HG02885 (cell line): ENCODE data around the gene ADAMTS15.

Source experiments
- ATAC-seq: cut with Tn5 transposase; IDR thresholded peaks from one replicate; pipeline ENCODE4 v1.9.1; 2021; ENCODE audit warnings: mild to moderate bottlenecking; ENCODE audit not compliant: unreplicated experiment, poor library complexity

ADAMTS15 gene

GRCh38 chr11:130508913-130509312, 60.5 kb downstream of the ADAMTS15 start:
- ATAC-seq, result no peak

GRCh38 chr11:130509942-130510341, 61.5 kb downstream of the ADAMTS15 start:
- no peak for ATAC-seq

- no peak for ATAC-seq
Observed at GRCh38 chr11:130510407-130511006, 62.1 kb downstream of the ADAMTS15 start.

DNA sequence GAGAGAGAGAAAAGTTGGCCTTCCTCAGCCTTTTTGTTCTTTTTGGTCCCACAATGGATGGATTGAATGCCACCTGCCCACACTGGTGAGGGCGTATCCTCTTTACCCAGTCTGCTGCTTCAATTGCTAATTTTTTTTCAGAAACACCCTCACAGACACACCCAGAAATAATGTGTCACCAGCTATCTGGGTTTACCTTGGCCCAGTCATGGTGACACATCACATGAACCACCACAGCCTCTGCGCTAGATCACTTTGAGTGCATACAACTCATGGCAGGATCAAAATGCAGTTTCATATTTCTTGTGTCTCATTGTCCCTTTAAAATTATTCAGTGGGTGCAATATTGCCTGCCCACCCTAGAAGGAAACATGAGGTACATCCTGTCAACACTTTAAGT, 63.3 kb downstream of the ADAMTS15 start:
- no peak for ATAC-seq

DNA sequence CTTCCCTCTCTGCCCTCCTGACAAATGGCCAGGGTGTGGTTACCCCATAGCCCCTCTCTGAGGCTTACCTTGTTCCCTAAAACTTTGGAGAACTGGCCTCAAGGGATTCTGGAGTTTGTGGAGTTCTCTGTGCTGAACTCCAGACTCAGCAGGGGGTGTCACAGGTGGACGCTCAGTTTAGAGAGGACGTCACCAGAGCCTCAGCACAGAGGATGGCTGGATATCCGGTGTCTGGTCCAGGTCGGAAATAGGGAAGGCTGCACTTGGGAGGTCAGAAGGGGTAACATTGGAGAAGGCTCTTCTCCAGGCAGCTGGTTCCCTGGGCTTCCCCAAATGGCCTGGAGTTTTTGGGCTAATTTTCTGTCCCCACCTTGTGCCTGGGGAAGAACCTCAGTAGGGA, 64.2 kb downstream of the ADAMTS15 start:
- ATAC-seq, result no peak

DNA sequence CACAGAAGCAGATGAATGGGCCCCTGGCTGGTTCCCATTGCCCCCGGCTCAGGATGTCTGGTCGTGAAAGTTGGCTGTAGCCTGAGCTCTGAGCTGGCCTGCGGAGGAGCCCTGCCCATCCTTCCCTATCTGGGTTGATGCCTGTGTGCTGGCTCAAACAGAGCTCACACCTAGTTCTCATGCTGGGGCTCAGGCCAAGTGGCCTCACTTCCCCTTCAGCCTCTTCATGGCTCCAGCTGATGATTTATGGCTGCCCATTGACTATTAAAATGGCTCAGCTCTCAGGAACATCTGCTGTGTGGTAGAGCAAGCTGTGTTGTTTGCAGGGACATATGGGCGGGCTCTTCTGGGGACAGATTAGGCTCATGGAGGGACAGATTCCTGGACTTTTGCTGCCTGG, 64.7 kb downstream of the ADAMTS15 start:
- ATAC-seq, result no peak

- ATAC-seq, result no peak
Observed at GRCh38 chr11:130514316-130514715, 65.9 kb downstream of the ADAMTS15 start.

DNA sequence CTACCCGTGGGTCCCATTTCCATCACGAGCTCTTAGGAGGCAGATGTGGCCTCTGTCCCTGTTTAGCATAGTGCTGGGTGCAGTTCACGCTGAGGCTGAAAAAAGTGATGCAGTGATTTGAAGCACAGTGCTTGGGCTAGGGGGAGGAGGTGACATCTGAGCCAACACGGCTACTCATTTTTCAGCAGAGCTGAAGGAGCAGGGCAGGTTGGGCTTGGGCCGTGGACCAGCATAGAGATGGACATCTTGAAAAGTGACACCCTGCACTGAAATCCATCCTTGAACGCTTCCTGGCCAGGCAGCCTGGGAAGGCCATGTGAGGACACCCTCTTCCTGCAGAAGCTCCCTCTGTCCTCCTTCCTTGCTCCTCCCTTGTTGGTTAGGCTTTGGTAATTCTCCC, 66.4 kb downstream of the ADAMTS15 start:
- no peak for ATAC-seq

- ATAC-seq, result no peak
Observed at GRCh38 chr11:130515829-130516553, 67.5 kb downstream of the ADAMTS15 start.

DNA sequence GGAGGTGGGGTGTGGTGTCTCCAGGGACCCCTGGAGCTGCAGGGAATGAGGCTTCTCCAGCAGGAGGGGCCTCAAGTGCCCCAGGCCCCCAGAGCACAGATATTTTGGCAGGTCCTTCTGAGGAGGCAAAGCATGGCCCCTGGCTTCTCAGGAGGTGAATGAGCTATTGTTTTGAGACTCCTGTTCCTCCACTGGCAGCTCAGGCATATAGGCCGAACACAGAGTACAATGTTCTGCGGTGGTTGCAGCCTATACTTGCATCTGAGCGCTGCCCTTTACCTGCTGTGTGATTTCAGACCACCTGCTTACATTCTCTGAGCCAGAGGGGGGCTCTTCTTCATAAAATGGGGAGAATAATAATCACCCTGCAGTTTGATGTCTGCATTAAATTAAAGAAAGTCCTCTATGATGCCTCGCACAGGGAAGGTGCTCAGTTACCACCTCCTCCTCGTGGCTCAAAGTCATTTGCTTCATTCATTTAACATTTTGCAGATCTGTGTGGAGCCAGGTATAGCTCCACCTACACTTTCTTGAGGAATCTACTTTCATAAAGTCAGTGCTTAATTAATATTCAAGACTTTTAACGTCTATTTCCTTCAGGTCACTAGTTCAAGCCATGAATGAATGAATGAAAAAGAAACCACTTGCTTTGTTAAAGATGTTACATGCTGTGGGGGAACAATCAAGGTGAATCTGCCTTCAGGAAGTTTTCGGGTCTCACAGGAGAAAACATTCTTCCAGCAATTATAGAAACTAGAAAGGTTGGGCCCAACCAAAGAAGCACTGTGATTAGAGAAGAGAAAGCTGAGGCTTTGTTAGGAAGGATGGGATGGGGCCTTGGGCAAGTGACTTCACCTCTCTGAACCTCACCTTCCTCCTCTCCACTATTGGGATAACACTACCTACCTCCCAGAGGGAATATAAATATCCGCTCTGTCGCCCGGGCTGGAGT, 68.4 kb downstream of the ADAMTS15 start:
- ATAC-seq, result no peak

DNA sequence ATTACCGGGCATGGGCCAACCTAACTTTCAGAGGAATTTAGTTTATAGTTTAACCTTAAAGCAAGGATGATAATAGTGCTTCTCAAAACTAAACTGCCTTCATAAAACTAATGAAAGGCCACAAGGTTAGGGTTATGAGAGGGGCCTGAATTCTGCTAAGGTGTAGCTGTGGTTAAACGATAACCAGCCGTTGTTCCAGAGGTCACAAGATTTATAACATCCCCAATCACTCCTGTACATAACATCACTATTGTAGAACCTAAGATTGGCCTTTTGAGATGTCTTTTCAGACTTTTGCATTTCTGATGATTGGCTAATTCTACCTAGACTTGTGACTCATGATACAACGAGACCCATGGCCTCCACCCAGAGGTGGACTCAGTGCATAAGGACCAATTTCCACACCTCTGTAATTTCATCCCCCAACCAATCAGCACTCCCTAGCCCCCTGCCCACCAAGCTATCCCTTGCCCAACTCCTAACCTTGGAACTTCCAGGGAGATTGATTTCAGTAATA, 69.8 kb downstream of the ADAMTS15 start:
- no peak for ATAC-seq

DNA sequence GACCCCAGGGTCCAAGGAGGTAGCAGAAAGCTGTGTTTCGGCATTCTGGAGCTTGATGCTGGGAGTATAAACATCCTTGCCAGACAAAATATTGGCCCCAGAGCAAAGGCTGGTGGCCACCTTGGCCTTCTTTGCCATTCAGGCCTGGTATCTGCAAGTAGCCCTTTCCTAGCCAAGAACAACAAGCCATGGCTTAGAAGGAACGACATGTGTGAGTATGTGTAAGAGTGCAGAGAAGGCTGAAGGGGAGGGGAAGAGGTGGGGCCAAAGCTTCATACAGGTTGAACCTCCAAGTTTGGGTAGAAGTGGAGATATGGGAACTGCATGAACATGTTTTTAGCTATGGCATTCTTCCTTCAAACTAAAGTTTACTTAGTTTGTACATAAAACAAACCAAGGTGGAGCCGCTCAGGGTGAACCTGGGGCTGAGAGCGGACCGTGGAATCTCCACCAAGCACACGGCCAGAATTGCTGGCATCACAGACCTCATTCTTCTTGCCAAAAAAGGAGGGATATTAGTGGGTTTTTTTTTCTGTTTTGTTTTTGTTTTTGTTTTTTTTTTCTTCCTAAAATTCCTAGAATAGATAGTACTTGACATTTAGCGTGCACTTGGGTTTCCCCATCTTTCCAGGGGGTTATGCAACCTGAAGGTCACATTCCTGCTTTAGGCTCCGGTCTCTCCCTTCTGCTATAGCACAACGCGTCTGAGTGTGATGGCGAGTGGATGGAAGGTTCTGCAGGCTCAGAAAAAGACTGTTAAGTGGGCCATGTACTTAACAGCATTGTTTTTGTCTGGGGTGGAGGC, 70.9 kb downstream of the ADAMTS15 start:
- no peak for ATAC-seq

DNA sequence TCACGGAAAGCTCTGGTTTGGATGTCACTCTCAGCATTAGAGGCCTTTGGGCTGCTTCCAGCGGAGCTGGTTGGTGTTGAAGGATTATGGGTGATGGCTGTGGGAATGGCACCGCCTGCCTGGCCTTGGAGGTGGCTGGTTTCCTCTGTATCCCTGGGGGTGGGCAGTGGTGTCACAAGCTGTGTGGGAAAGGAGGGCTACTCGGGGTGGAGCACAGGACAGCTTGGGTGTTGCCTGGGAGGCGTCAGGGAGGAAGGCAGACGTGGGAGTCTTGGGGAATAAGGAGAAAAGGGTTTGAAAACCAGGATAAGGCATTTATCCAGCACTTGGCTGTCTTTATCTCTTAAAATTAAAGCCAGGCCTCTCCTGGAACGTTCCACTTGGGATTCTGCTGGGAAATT, 71.8 kb downstream of the ADAMTS15 start:
- no peak for ATAC-seq

DNA sequence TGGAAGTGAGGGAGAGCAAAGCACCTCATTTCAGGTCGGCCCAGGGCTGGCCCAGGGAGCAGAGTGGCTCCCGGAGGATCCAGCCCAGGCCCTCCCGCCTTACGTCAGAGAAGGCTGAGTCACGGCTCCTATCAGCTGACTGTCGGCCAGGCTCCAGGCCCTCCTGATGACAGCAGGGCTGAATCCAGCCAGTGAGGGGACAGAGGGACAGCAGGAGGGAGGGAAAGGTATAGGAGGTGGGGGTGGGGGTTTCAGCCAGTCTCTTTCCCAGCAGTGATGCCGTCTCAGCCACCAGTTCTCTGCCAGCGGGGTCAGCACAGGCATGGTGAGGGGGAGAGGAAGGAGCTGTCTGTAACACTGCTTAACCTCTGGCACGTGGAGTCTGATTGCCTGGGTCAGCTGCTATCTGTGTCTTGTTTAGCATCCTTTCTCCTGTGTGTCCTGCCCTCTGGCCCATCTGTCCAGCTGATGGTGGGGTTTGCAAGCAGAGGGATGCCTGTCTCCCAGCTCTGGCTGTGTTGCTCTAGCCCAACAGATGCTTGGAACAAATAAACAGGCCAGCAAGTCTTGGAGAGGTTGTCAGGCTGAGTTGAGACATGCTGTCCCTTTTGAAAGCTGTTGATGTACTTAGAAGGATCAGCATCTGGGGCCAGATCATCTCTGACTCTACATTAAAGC, 74.0 kb downstream of the ADAMTS15 start:
- ATAC-seq, result no peak

DNA sequence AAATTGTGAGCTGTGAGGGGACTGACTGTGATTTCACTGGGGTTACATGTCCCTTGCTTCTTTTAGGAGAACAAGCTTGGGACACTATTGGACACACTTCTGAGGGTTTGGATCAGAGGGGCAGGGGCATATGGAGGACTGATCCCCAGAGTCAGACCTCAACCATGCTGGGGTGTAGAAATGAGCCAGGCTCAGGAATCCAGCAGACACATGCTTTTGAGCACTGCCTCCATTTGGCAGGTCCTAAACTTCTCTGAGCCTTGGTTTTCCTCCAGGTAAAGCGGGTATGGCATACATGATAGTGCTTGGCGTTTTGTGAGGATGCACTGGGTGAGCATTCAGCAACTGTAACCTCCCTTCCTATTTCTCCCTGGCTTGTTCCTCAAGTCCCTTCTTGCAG, 74.7 kb downstream of the ADAMTS15 start:
- ATAC-seq, result no peak

- ATAC-seq, result no peak
Observed at GRCh38 chr11:130523609-130524008, 75.2 kb downstream of the ADAMTS15 start.

DNA sequence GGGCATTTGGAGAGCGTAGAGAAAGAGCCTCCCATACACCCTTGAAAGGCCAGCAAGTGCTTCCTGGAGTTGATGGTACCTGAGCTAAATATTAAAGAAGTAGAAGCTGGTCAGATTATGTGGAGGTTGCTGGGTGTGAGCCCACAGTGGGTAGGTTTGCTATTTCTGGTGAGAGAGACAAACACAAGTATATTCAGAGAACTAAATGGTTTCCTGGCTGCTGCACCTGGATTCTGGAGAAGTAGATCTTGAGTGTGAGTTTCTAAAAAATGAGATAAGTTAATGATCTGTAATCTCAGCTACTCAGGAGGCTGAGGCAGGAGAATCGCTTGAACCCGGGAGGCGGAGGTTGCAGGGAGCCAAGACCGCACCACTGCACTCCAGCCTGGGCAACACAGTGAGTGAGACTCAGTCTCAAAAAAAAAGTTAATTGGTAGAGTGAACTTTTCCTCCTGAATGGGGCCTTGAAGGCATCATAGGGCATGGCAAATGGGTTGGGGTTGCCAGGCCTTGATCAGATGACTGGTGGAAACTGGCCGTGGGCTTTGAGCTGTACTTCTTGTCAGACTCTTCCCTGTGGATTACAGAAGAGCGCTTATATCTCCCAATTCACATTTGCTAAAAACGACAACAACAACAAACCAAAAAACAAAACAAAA, 75.8 kb downstream of the ADAMTS15 start:
- no peak for ATAC-seq

- ATAC-seq, result no peak
Observed at GRCh38 chr11:130525307-130525706, 76.9 kb downstream of the ADAMTS15 start.
